ENCODE data around the gene C1QTNF3.
A peak's percentile ranks its signal among the peaks of the same experiment; 100 is the strongest.

Gene C1QTNF3

DNA sequence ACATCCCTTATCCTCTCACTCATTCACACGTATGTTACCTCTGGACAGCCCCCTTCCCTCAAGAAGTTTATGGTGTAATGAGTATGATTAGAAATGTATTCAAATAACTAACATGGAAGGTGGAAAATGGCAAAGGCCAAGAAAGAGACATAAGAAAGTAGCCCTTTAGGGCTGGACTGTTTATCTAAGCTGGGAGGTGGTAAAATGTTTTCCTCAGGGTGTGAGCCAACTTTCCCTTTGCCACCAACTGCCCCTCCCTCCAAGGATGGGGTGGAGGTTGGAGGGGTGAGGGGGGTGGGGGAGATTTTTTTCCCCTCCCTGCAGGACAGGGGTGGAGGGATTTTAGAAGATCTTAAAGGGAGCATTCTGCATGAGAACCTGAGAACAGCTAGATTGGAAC is 66.7 kb downstream of the C1QTNF3 start:
- no peak for DNase-seq (ENCODE audit: low spot score)

DNA sequence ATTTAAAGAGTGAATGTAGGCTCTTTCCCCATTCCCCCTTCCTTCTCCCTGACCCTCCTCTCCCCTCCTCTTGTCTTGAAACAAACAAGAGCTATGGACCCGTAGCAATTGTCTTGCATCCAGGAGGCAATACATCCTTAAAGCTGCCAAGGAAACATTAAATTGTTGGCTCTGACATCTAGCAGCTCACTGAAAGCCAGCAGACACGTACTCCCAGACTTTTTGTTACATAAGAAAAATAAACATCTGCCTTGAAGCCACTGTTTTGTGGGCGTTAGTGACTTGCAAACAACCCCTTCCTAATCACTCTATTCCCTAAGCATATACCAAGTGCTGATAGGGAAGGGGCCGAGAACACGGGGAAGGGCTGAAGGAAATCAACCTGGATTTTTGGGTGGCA is 67.2 kb downstream of the C1QTNF3 start:
- Histone ChIP-seq H3K27ac (no peak overlapping the region), H3K4me3 (no peak overlapping the region)
- no peak for DNase-seq (ENCODE audit: low spot score)
- TF ChIP-seq, protein P1, sequence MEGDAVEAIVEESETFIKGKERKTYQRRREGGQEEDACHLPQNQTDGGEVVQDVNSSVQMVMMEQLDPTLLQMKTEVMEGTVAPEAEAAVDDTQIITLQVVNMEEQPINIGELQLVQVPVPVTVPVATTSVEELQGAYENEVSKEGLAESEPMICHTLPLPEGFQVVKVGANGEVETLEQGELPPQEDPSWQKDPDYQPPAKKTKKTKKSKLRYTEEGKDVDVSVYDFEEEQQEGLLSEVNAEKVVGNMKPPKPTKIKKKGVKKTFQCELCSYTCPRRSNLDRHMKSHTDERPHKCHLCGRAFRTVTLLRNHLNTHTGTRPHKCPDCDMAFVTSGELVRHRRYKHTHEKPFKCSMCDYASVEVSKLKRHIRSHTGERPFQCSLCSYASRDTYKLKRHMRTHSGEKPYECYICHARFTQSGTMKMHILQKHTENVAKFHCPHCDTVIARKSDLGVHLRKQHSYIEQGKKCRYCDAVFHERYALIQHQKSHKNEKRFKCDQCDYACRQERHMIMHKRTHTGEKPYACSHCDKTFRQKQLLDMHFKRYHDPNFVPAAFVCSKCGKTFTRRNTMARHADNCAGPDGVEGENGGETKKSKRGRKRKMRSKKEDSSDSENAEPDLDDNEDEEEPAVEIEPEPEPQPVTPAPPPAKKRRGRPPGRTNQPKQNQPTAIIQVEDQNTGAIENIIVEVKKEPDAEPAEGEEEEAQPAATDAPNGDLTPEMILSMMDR (IDR thresholded peaks at IDR 0.05): no peak

More for the DNA sequence above, 66.7 kb downstream of the C1QTNF3 start:
- Histone ChIP-seq H3K27ac (no peak overlapping the region), H3K4me3 (no peak overlapping the region)
- TF ChIP-seq, protein P1 (IDR thresholded peaks at IDR 0.05): no peak

DNA sequence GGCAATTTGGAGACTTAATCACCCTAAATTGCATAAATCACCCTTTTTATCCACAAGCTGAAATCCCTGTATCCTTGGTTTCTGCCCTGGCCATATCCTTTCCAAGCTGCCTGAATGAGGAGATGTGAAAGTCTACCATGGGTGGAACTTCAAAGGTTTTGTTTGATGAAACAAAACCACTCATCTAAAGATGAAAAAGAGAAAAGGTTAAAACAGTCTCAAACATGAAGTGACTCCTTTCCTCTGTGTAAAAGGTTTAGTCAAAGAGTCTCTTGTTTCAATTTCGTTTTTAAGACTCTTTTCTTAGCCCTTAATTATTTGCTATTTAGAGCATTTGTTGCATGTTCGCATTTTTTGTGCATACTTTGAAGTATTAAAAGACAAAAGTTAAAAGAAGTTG is 69.7 kb downstream of the C1QTNF3 start:
- no peak for DNase-seq (ENCODE audit: low spot score)
- Histone ChIP-seq H3K27ac (no peak overlapping the region), H3K4me3 (no peak overlapping the region)
- TF ChIP-seq, protein P1 (IDR thresholded peaks at IDR 0.05): no peak

GRCh38 chr5:33969572-33970452 is 73.2 kb downstream of the C1QTNF3 start:
- Histone ChIP-seq H3K27ac (no peak overlapping the region), H3K4me3 (no peak overlapping the region)
- no peak for DNase-seq (ENCODE audit: low spot score)
- TF ChIP-seq, protein P1 (IDR thresholded peaks at IDR 0.05): peak; percentile 61

DNA sequence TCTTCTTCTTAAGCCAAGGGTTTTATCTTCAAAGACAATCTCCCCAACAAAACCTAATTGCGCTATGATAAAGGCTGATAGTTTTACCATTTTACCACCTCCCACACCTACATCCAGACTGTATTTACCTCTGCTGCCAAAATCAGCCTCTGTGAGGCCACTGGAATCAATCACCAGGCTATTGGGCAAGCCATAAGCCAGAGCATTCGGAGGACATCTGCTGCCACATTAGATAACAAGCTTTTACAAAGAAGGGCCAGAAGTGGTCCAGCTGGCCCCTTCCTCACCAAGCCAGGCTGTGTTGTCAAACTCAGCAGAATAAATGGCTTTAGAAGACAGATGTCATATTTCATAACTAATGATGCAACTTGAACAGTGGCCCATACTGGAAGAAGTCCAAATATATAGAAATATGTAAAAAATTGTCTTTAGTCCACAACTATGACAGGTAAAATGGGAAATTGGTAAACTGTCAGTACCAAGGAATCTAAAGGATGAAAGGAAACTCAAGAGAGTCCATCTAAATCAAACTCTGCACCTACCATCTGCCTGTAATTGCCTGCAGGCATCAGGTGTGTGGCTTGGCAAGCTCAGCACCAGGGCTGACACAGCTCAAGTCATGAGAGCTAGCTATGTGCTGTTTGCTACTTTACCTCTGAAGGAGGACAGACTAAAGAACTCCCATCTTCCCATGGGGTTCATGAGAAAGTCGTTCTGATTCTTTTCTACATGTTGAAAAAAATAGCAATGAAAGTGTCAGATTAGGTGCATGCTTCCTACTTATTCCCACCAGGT is 74.6 kb downstream of the C1QTNF3 start:
- Histone ChIP-seq H3K4me3 (no peak overlapping the region), H3K27ac (no peak overlapping the region)
- DNase-seq (ENCODE audit: low spot score): no peak
- TF ChIP-seq, protein P1 (IDR thresholded peaks at IDR 0.05): no peak
